ENCODE results near the gene ZFR2.

DNA sequence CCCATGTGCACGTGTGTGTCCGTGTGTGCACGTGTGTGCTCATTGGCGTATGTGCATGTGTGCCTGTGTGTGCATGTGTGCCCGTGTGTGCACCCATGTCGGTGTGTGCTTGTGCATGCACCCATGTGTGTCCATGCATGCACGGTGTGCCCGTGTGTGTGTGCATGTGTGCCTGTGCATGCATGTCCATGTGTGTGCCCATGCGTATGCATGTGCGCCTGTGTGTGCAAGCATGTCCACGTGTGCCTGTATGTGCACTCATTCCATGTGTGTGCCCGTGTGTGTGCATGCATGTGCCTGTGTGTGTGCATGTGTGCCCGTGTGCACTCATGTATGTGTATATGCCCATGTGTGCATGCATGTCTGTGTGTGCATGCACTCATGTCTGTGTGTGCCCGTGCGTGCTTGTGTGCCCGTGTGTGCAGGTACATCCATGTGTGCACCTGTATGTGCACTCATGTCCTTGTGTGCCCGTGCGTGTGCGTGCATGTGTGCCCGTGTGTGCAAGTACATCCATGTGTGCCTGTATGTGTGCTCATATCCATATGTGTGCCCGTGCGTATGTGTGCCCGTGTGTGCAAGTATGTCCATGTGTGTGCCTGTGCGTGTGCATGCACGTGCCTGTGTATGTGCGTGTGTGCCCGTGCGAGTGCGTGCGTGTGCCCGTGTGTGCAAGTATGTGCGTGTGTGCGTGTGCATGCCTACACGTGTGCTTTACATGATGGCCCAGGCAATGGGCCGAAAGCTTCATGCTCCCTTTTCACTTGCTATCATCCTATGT, 61.1 kb downstream of the ZFR2 start:
- TF ChIP-seq, protein P1, sequence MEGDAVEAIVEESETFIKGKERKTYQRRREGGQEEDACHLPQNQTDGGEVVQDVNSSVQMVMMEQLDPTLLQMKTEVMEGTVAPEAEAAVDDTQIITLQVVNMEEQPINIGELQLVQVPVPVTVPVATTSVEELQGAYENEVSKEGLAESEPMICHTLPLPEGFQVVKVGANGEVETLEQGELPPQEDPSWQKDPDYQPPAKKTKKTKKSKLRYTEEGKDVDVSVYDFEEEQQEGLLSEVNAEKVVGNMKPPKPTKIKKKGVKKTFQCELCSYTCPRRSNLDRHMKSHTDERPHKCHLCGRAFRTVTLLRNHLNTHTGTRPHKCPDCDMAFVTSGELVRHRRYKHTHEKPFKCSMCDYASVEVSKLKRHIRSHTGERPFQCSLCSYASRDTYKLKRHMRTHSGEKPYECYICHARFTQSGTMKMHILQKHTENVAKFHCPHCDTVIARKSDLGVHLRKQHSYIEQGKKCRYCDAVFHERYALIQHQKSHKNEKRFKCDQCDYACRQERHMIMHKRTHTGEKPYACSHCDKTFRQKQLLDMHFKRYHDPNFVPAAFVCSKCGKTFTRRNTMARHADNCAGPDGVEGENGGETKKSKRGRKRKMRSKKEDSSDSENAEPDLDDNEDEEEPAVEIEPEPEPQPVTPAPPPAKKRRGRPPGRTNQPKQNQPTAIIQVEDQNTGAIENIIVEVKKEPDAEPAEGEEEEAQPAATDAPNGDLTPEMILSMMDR (IDR thresholded peaks at IDR 0.05; ENCODE audit: low read depth, low read length, missing input control): no peak
- TF ChIP-seq RAD21 (IDR thresholded peaks at IDR 0.05): no peak
